K562 (cell line): Measurements from ENCODE around the gene LAMB2. TPM values are rescaled to one million over a fixed set of nuclear protein-coding genes. Genes with fewer than 3 reads are reported as not detected.
A peak's percentile ranks its signal among the peaks of the same experiment; 100 is the strongest.

Source experiments
- AFF4 ChIP-seq: sonication (generic); formaldehyde crosslinking; IDR thresholded peaks from 2 replicates; pipeline ENCODE4 v1.8.0; 2023; ENCODE audit warnings: mild to moderate bottlenecking, missing genetic modification reagents
- ARID2 ChIP-seq: fragments of 450-650 bp; IDR thresholded peaks from 2 replicates; pipeline ENCODE4 v1.6.1; 2017; ENCODE audit warnings: antibody characterized with exemption, mild to moderate bottlenecking
- CTCF ChIP-seq, 3 experiments: IDR thresholded peaks in 2 of 3; conservative IDR thresholded peaks in 1 of 3; 2 replicates each; pipeline ENCODE4 v1.5.1; 2011 to 2012; ENCODE audit warnings: low read length in 3 of 3, mild to moderate bottlenecking in 3 of 3, control low read depth in 2 of 3, improper control_type of control experiment in 1 of 3, inconsistent platforms in 1 of 3, low read depth in 1 of 3, mixed read lengths in 1 of 3, moderate library complexity in 1 of 3; ENCODE audit not compliant: insufficient read depth in 2 of 3
- E2F3 ChIP-seq: fragments of 250-450 bp; sonication (Bioruptor Pico); IDR thresholded peaks from 2 replicates; pipeline ENCODE4 v1.4.0; 2020; ENCODE audit warnings: mild to moderate bottlenecking
- KAT2B ChIP-seq: IDR thresholded peaks from one replicate; pipeline ENCODE4 v1.6.1; 2012; ENCODE audit warnings: low read depth, mild to moderate bottlenecking, control low read depth, inconsistent platforms, low read length, moderate library complexity
- PTBP1 ChIP-seq: fragments of 200-400 bp; formaldehyde crosslinking; IDR thresholded peaks from 2 replicates; pipeline ENCODE4 v1.6.1; 2017; ENCODE audit warnings: low read depth, low read length
- SNRNP70 ChIP-seq: fragments of 200-400 bp; formaldehyde crosslinking; optimal IDR thresholded peaks from 2 replicates; pipeline ENCODE3; 2017; ENCODE audit warnings: low read depth, low read length
- STAG1 ChIP-seq: sonication (generic); formaldehyde crosslinking; IDR thresholded peaks from 2 replicates; pipeline ENCODE4 v1.5.0; 2020; ENCODE audit warnings: missing genetic modification reagents, borderline replicate concordance
- STAT5B ChIP-seq: fragments of 250-450 bp; sonication (Bioruptor Pico); IDR thresholded peaks from 2 replicates; pipeline ENCODE4 v1.8.0; 2021; ENCODE audit warnings: mild to moderate bottlenecking, inconsistent platforms
- THRA ChIP-seq: fragments of 450-650 bp; IDR thresholded peaks from 2 replicates; pipeline ENCODE4 v1.6.1; 2017; ENCODE audit warnings: mild to moderate bottlenecking, moderate library complexity
- TRIM28 ChIP-seq: fragments of 450-650 bp; IDR thresholded peaks from 2 replicates; pipeline ENCODE4 v1.6.1; 2017
- ZBTB8A ChIP-seq: fragments of 450-650 bp; IDR thresholded peaks from 2 replicates; pipeline ENCODE4 v1.6.1; 2018; ENCODE audit warnings: mild to moderate bottlenecking, moderate library complexity; ENCODE audit not compliant: partially characterized antibody
- polyA plus RNA-seq, 8 experiments: library from polyadenylated mRNA; depleted of rRNA in 4 of 8; stranded (reverse) in 5 of 8; unstranded in 3 of 8; fragments of >200 nt; fragmentation: Nextera tagmentation in 2 of 8; fragmentation: Illumina TruSeq in 1 of 8; extraction: Ambion mirVana in 2 of 8; extraction: Trizol in 1 of 8; gene quantifications; 2 replicates each; pipeline versions ENCODE4 v1.2.1 to v1.2.3, GENCODE V29; 2011 to 2014; ENCODE audit warnings: inconsistent platforms in 1 of 8, missing spikeins in 1 of 8
- total RNA-seq, 7 experiments: library from RNA; depleted of rRNA in 6 of 7; stranded (reverse); fragments of >200 nt in 6 of 7; fragmentation: Illumina TruSeq in 2 of 7; extraction: Trizol in 2 of 7; gene quantifications; 2 replicates each; pipeline versions ENCODE4 v1.2.1 to v1.2.3, GENCODE V29; 2011 to 2021; ENCODE audit warnings: low replicate concordance in 1 of 7
- TF ChIP-seq, protein P1 (sequence below), 2 experiments: fragments of 200-800 bp in 1 of 2; sonication (Bioruptor generic) in 1 of 2; sonication (generic) in 1 of 2; formaldehyde crosslinking in 1 of 2; IDR thresholded peaks in 1 of 2; conservative IDR thresholded peaks in 1 of 2; 2 replicates each; pipeline versions ENCODE4 v1.5.0 to v1.6.1; 2016 to 2020; ENCODE audit warnings: missing compliant biosample characterization in 1 of 2, missing genetic modification characterization in 1 of 2, missing genetic modification reagents in 1 of 2

Gene LAMB2
- total and polyA plus RNA-seq, 9 of the 15 experiments (the other 6 are each of a cell fraction or from before 2014, with no cell fraction given) = 1.4 to 26.0 (median 16.2) TPM

GRCh38 chr3:49092938-49093852 lies 39.7 kb downstream of the LAMB2 start (continued):
- TF ChIP-seq CTCF (IDR thresholded peaks at IDR 0.05 in 2 of 3, conservative IDR thresholded peaks at IDR 0.05 in 1 of 3; ENCODE audit: insufficient read depth in 2 of 3, low read depth in 1 of 3, low read length in 3 of 3) (no peak), PTBP1 (no peak), ZBTB8A (no peak), STAT5B (CRISPR knock-in tag) (no peak), THRA (no peak), AFF4 (no peak), STAG1 (0 out of 2 replicates have a peak, but pooled peaks have one; percentile 4), E2F3 (no peak), KAT2B (no peak), SNRNP70 (no peak), ARID2 (no peak), TRIM28 (no peak)
- TF ChIP-seq, protein P1, sequence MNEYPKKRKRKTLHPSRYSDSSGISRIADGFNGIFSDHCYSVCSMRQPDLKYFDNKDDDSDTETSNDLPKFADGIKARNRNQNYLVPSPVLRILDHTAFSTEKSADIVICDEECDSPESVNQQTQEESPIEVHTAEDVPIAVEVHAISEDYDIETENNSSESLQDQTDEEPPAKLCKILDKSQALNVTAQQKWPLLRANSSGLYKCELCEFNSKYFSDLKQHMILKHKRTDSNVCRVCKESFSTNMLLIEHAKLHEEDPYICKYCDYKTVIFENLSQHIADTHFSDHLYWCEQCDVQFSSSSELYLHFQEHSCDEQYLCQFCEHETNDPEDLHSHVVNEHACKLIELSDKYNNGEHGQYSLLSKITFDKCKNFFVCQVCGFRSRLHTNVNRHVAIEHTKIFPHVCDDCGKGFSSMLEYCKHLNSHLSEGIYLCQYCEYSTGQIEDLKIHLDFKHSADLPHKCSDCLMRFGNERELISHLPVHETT (CRISPR knock-in tag; conservative IDR thresholded peaks at IDR 0.05 in 1 of 2, IDR thresholded peaks at IDR 0.05 in 1 of 2) = peak in 1 of 2 experiments; percentile 86; a peak in 1 of 4 replicates
